IPS-18a (cell line): ENCODE measurements around the gene DOK6.
"Not testable (repeated sequence)": the region's sequence is repeated elsewhere in the genome, so short reads cannot be mapped to it uniquely, and the experiment has no call there.

Experiments
- H3K27ac ChIP-seq: one replicate; pipeline ENCODE4 v1.5.1; 2013; ENCODE audit warnings: low read length
- H3K27me3 ChIP-seq: one replicate; pipeline ENCODE4 v1.6.1; 2013; ENCODE audit warnings: mild to moderate bottlenecking, low read length; ENCODE audit not compliant: control insufficient read depth, insufficient read depth
- H3K36me3 ChIP-seq: one replicate; pipeline ENCODE4 v1.6.1; 2013; ENCODE audit warnings: low read depth, low read length; ENCODE audit not compliant: control insufficient read depth
- H3K4me1 ChIP-seq: one replicate; pipeline ENCODE4 v1.6.1; 2013; ENCODE audit warnings: low read depth, low read length; ENCODE audit not compliant: control insufficient read depth
- H3K4me3 ChIP-seq: one replicate; pipeline ENCODE4 v1.5.1; 2013; ENCODE audit warnings: low read length
- H3K9ac ChIP-seq: one replicate; pipeline ENCODE4 v1.6.1; 2013; ENCODE audit warnings: mild to moderate bottlenecking, low read length, moderate library complexity
- H3K9me3 ChIP-seq: one replicate; pipeline ENCODE4 v1.6.1; 2013; ENCODE audit warnings: low read depth, low read length; ENCODE audit not compliant: control insufficient read depth

DOK6 gene

GRCh38 chr18:69845593-69846506 lies 445.2 kb downstream of the DOK6 start:
- H3K36me3 ChIP-seq: no peaks in the 10 kb centered on the region
- H3K27ac ChIP-seq: no peak overlapping the region
- no peaks in the 10 kb centered on the region for H3K27me3 ChIP-seq
- H3K4me1 ChIP-seq: no peaks in the 10 kb centered on the region
- H3K4me3 ChIP-seq: no peak overlapping the region
- no peaks in the 10 kb centered on the region for H3K9me3 ChIP-seq
- no peak overlapping the region for H3K9ac ChIP-seq

GRCh38 chr18:69853051-69853450 lies 452.4 kb downstream of the DOK6 start:
- Histone ChIP-seq H3K27ac (no peak overlapping the region), H3K27me3 (no peaks in the 10 kb centered on the region), H3K36me3 (no peaks in the 10 kb centered on the region), H3K4me1 (no peaks in the 10 kb centered on the region), H3K9me3 (no peaks in the 10 kb centered on the region), H3K4me3 (no peak overlapping the region), H3K9ac (no peak overlapping the region)

GRCh38 chr18:69854455-69854854 lies 453.8 kb downstream of the DOK6 start:
- Histone ChIP-seq H3K4me1 (no peaks in the 10 kb centered on the region), H3K36me3 (no peaks in the 10 kb centered on the region), H3K4me3 (no peak overlapping the region), H3K27me3 (no peaks in the 10 kb centered on the region), H3K27ac (no peak overlapping the region), H3K9me3 (no peaks in the 10 kb centered on the region), H3K9ac (no peak overlapping the region)

GRCh38 chr18:69858897-69859296 lies 458.2 kb downstream of the DOK6 start:
- H3K9me3 ChIP-seq: no peaks in the 10 kb centered on the region
- no peaks in the 10 kb centered on the region for H3K4me1 ChIP-seq
- no peak overlapping the region for H3K9ac ChIP-seq
- no peaks in the 10 kb centered on the region for H3K27me3 ChIP-seq
- no peak overlapping the region for H3K27ac ChIP-seq
- no peak overlapping the region for H3K4me3 ChIP-seq
- no peaks in the 10 kb centered on the region for H3K36me3 ChIP-seq

- H3K9me3 ChIP-seq, H3K36me3 ChIP-seq, H3K9ac ChIP-seq, H3K4me1 ChIP-seq, H3K4me3 ChIP-seq, H3K27ac ChIP-seq, H3K27me3 ChIP-seq: not testable (repeated sequence)
These were observed 464.1 kb downstream of the DOK6 start for GRCh38 chr18:69864802-69865201.

GRCh38 chr18:69865776-69866175 lies 465.1 kb downstream of the DOK6 start:
- Histone ChIP-seq H3K9me3 (no peaks in the 10 kb centered on the region), H3K27ac (no peak overlapping the region), H3K36me3 (no peaks in the 10 kb centered on the region), H3K9ac (no peak overlapping the region), H3K4me1 (no peaks in the 10 kb centered on the region), H3K4me3 (no peak overlapping the region), H3K27me3 (no peaks in the 10 kb centered on the region)

GRCh38 chr18:69866212-69866611 lies 465.5 kb downstream of the DOK6 start:
- Histone ChIP-seq H3K9me3 (no peaks in the 10 kb centered on the region), H3K4me1 (no peaks in the 10 kb centered on the region), H3K27ac (no peak overlapping the region), H3K36me3 (no peaks in the 10 kb centered on the region), H3K9ac (no peak overlapping the region), H3K4me3 (no peak overlapping the region), H3K27me3 (no peaks in the 10 kb centered on the region)

- Histone ChIP-seq H3K4me1 (no peaks in the 10 kb centered on the region), H3K9me3 (no peaks in the 10 kb centered on the region), H3K27me3 (no peaks in the 10 kb centered on the region), H3K4me3 (no peak overlapping the region), H3K9ac (no peak overlapping the region), H3K27ac (no peak overlapping the region), H3K36me3 (no peaks in the 10 kb centered on the region)
These were observed 470.0 kb downstream of the DOK6 start for GRCh38 chr18:69870736-69871135.

- Histone ChIP-seq H3K36me3 (no peaks in the 10 kb centered on the region), H3K9me3 (no peaks in the 10 kb centered on the region), H3K27me3 (no peaks in the 10 kb centered on the region), H3K4me1 (no peaks in the 10 kb centered on the region), H3K9ac (no peak overlapping the region), H3K27ac (no peak overlapping the region), H3K4me3 (no peak overlapping the region)
These were observed 470.7 kb downstream of the DOK6 start for GRCh38 chr18:69871363-69871762.

- Histone ChIP-seq H3K27ac (no peak overlapping the region), H3K36me3 (no peaks in the 10 kb centered on the region), H3K9ac (no peak overlapping the region), H3K27me3 (no peaks in the 10 kb centered on the region), H3K4me1 (no peaks in the 10 kb centered on the region), H3K4me3 (no peak overlapping the region), H3K9me3 (no peaks in the 10 kb centered on the region)
These were observed 472.0 kb downstream of the DOK6 start for GRCh38 chr18:69872661-69873060.

GRCh38 chr18:69874058-69874457 lies 473.4 kb downstream of the DOK6 start:
- peaks cover 6% of the 10 kb centered on the region for H3K4me1 ChIP-seq
- H3K36me3 ChIP-seq: no peaks in the 10 kb centered on the region
- no peak overlapping the region for H3K4me3 ChIP-seq
- H3K9ac ChIP-seq: no peak overlapping the region
- no peak overlapping the region for H3K27ac ChIP-seq
- H3K27me3 ChIP-seq: no peaks in the 10 kb centered on the region
- no peaks in the 10 kb centered on the region for H3K9me3 ChIP-seq

GRCh38 chr18:69876490-69876889 lies 475.8 kb downstream of the DOK6 start:
- no peaks in the 10 kb centered on the region for H3K27me3 ChIP-seq
- H3K27ac ChIP-seq: no peak overlapping the region
- H3K9me3 ChIP-seq: no peaks in the 10 kb centered on the region
- H3K4me3 ChIP-seq: no peak overlapping the region
- H3K36me3 ChIP-seq: no peaks in the 10 kb centered on the region
- no peak overlapping the region for H3K9ac ChIP-seq
- H3K4me1 ChIP-seq: peaks cover 15% of the 10 kb centered on the region
